HG03108 (cell line): Measurements from ENCODE around the gene PRR23C.

Experiments used
- ATAC-seq: cut with Tn5 transposase; IDR thresholded peaks from one replicate; pipeline ENCODE4 v1.9.1; 2021; ENCODE audit warnings: moderate library complexity; ENCODE audit not compliant: unreplicated experiment

The PRR23C gene

GRCh38 chr3:139005356-139005993 lies 39.2 kb downstream of the PRR23C start:
- no peak for ATAC-seq

- ATAC-seq = no peak
These were observed 49.0 kb downstream of the PRR23C start for GRCh38 chr3:138995706-138996105.
